ENCODE measurements around the gene ALDH2. TPM values are rescaled to one million over a fixed set of nuclear protein-coding genes. Genes with fewer than 3 reads are reported as not detected.
"Not testable (repeated sequence)": the region's sequence is repeated elsewhere in the genome, so short reads cannot be mapped to it uniquely, and the experiment has no call there.

Gene ALDH2
- total and polyA plus RNA-seq, 2 of the 8 experiments (the other 6 are each of a cell fraction or from before 2014, with no cell fraction given), result 25.4 to 43.8 TPM

- TF ChIP-seq RBBP5 (IDR thresholded peaks at IDR 0.05; ENCODE audit: borderline replicate concordance, low read depth, low read length), result no peak
- TF ChIP-seq CEBPB (IDR thresholded peaks at IDR 0.05; ENCODE audit: low read depth, low read length), result no peak
- TF ChIP-seq USF2 (IDR thresholded peaks at IDR 0.05; ENCODE audit: low read length), result no peak
- TF ChIP-seq BACH1 (IDR thresholded peaks at IDR 0.05; ENCODE audit: low read length), result no peak
- no peak for TF ChIP-seq POLR2A (IDR thresholded peaks at IDR 0.05; ENCODE audit: control extremely low read depth in 1 of 2, low read depth in 2 of 2, low read length in 2 of 2)
- no peak for TF ChIP-seq HDAC6 (IDR thresholded peaks at IDR 0.05; ENCODE audit: low read depth, low read length)
- TF ChIP-seq SP1 (IDR thresholded peaks at IDR 0.05; ENCODE audit: low read depth, low read length), result no peak
- no peak for TF ChIP-seq E2F6 (IDR thresholded peaks at IDR 0.05)
- no peak for TF ChIP-seq GABPA (IDR thresholded peaks at IDR 0.05; ENCODE audit: borderline replicate concordance, insufficient read depth, low read length)
- TF ChIP-seq TAF1 (IDR thresholded peaks at IDR 0.05; ENCODE audit: low read depth, low read length), result no peak
These were observed 49.4 kb downstream of the ALDH2 start (continued) for GRCh38 chr12:111816065-111816615.

- H3K9me3 ChIP-seq (ENCODE audit: insufficient read depth in 2 of 2, low read depth in 1 of 2, low read length in 1 of 2); H4K5ac ChIP-seq (ENCODE audit: insufficient read length, low read depth, low read length); H3K14ac ChIP-seq (ENCODE audit: insufficient read length); DNase-seq (ENCODE audit: low read depth in 1 of 2, low spot score in 2 of 2); H3K23me2 ChIP-seq (ENCODE audit: low read depth, low read length); H2AK5ac ChIP-seq (ENCODE audit: low read depth, low read length); H3K27ac ChIP-seq (ENCODE audit: low read depth, low read length); H2BK5ac ChIP-seq (ENCODE audit: low read depth, low read length); H3K4me1 ChIP-seq (replicated peaks in 1 of 4; ENCODE audit: control insufficient read depth in 3 of 4, insufficient read depth in 4 of 4, low read length in 3 of 4); H4K20me1 ChIP-seq (replicated peaks in 1 of 2; ENCODE audit: control insufficient read depth in 1 of 2, insufficient read depth in 2 of 2, low read length in 2 of 2); H3K4me3 ChIP-seq (ENCODE audit: extremely low read depth in 1 of 4, insufficient read depth in 2 of 4, low read depth in 3 of 4, low read length in 4 of 4); H3K56ac ChIP-seq (replicated peaks; ENCODE audit: insufficient read length, low read depth, low read length); H2BK20ac ChIP-seq (ENCODE audit: low read length); FAIRE-seq; H3K79me1 ChIP-seq (ENCODE audit: low read depth, low read length); H3K4ac ChIP-seq (replicated peaks; ENCODE audit: insufficient read length, low read depth, low read length); H3K36me3 ChIP-seq (ENCODE audit: control insufficient read depth in 2 of 4, insufficient read depth in 4 of 4, low read length in 3 of 4); H2BK120ac ChIP-seq (replicated peaks; ENCODE audit: low read depth, low read length); H3K9ac ChIP-seq (replicated peaks in 1 of 4; ENCODE audit: extremely low read depth in 1 of 4, low read depth in 3 of 4, low read length in 3 of 4); H4K91ac ChIP-seq (replicated peaks; ENCODE audit: insufficient read length, low read length); H2BK12ac ChIP-seq (ENCODE audit: low read depth, low read length); H2BK15ac ChIP-seq (ENCODE audit: low read length); H4K8ac ChIP-seq (ENCODE audit: extremely low read depth, insufficient read depth, low read length); H2AFZ ChIP-seq (ENCODE audit: low read length); H3K23ac ChIP-seq (ENCODE audit: insufficient read length); H3K27me3 ChIP-seq (replicated peaks in 1 of 4; ENCODE audit: control insufficient read depth in 3 of 4, extremely low read depth in 1 of 4, insufficient read depth in 3 of 4, low read length in 3 of 4); H3K4me2 ChIP-seq (ENCODE audit: insufficient read depth in 1 of 2, low read depth in 2 of 2, low read length in 2 of 2); H3K79me2 ChIP-seq (ENCODE audit: control insufficient read depth in 1 of 2, insufficient read depth in 2 of 2, low read length in 2 of 2); H3K18ac ChIP-seq (ENCODE audit: extremely low read depth, low read length): not testable (repeated sequence)
- 89% methylated on average over 3 of the region's 3 CpGs; no CpG with 5 or more reads in 1 of the 2 experiments for WGBS, 2 experiments (ENCODE audit: extremely low coverage in 1 of 2, insufficient coverage in 1 of 2, insufficient read length in 1 of 2, insufficient replicate concordance in 2 of 2, low coverage in 1 of 2, low lambda C conversion rate in 2 of 2, missing lambda C conversion rate in 1 of 2)
- ChIA-PET CTCF (ENCODE audit: partially characterized antibody) (interaction anchor here (0.9 to 9.0 kb wide), 4 partner anchors 49 to 73 kb away, joined by 3 to 165 read pairs (median 3); no protein-coding TSS in a partner anchor), POLR2A (ENCODE audit: partially characterized antibody) (interaction anchor here (1.0 kb wide), 1 partner anchor 292 kb away, joined by 3 read pairs; the partner anchor contains the start of gene NAA25)
These were observed 50.2 kb downstream of the ALDH2 start for GRCh38 chr12:111816898-111817297.
